GM12865 (cell line): ENCODE measurements around the gene ZNF790.

Source experiments
- DNase-seq: peaks from one replicate; pipeline ENCODE4 v3.0.0; 2010; ENCODE audit warnings: low read depth
- H3K4me3 ChIP-seq: 2 replicates; pipeline ENCODE4 v1.5.1; 2011; ENCODE audit warnings: mild to moderate bottlenecking, low read depth, low read length, control low read depth
- CTCF ChIP-seq: IDR thresholded peaks from 2 replicates; pipeline ENCODE4 v1.5.1; 2011; ENCODE audit warnings: low read length, control low read depth, low read depth, inconsistent platforms; ENCODE audit not compliant: insufficient read depth; ENCODE audit errors: missing control alignments

ZNF790 gene

GRCh38 chr19:36847968-36848367 is 9.8 kb upstream of the ZNF790 start:
- DNase-seq: peak; percentile 6
- no peak for TF ChIP-seq CTCF
- no peak overlapping the region for H3K4me3 ChIP-seq

- no peak for TF ChIP-seq CTCF
- DNase-seq: no peak
- peak overlapping the region; percentile 78 for H3K4me3 ChIP-seq
Measured at GRCh38 chr19:36838784-36839324, 667 bp upstream of the ZNF790 start.

- H3K4me3 ChIP-seq: peak overlapping the region; percentile 78
- peak; percentile 17 for DNase-seq
- TF ChIP-seq CTCF: no peak
Measured at GRCh38 chr19:36837176-36837905, 846 bp downstream of the ZNF790 start.

- DNase-seq: no peak
- H3K4me3 ChIP-seq: no peak overlapping the region
- TF ChIP-seq CTCF: no peak
Measured at GRCh38 chr19:36833430-36833829, 4.8 kb downstream of the ZNF790 start.

GRCh38 chr19:36821758-36822157 is 16.4 kb downstream of the ZNF790 start:
- DNase-seq: no peak
- no peak overlapping the region for H3K4me3 ChIP-seq
- TF ChIP-seq CTCF: no peak

GRCh38 chr19:36819130-36819630 is 19.0 kb downstream of the ZNF790 start:
- H3K4me3 ChIP-seq: no peak overlapping the region

More at GRCh38 chr19:36819130-36819630, 19.0 kb downstream of the ZNF790 start:
- no peak for DNase-seq
- no peak for TF ChIP-seq CTCF
